ENCODE results near the gene RNF150. TPM values are rescaled to one million over a fixed set of nuclear protein-coding genes. Genes with fewer than 3 reads are reported as not detected.

Gene RNF150
- total RNA-seq, 1 experiment from 2014 or later, result 1.3 TPM

DNA sequence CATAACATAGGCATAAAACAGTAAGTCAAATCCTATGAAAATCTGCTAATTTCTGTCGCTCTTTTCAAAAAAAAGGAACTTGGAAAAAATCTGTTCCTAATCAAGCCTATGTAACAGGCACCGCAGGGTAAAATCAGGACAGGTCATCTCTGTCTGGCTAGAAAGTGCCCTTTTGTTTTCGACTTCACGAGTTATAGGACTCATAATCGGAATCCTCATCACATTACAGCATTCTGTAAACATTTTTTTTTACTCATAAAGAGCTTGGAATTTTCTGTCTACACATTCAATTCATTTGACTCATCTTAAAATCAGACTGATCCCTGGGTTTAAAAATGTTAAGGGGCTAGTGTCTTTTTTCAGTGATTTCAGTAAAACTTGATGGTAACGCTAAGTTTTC is 195.4 kb downstream of the RNF150 start:
- no TSS peak for BruUV-seq (replicated peaks)
- H3K27ac ChIP-seq (ENCODE audit: low read length), result peak overlapping the region; percentile 66; the same call in 1 of the 2 replicates
- ChIA-PET CTCF (no interaction called here), POLR2A (no interaction called here)
- H3K27me3 ChIP-seq (ENCODE audit: control insufficient read depth, insufficient read depth, low read length), result no peaks in the 10 kb centered on the region
- peak; percentile 65; the same call in 1 of the 2 replicates for ATAC-seq
- intact Hi-C loops (cut with micrococcal nuclease; ENCODE audit: unreplicated experiment) (no loop called here), in situ Hi-C loops (cut with HindIII; ENCODE audit: low pct_unique_long_range_greater_than_20kb, low sequenced_read_pairs) (no loop called here)
- no peaks in the 10 kb centered on the region for H3K36me3 ChIP-seq (ENCODE audit: control insufficient read depth, insufficient read depth, low read length)
- TF ChIP-seq SIN3A (IDR thresholded peaks at IDR 0.05; ENCODE audit: borderline replicate concordance, insufficient read depth, low read depth, low read length) (no peak), TCF7L2 (IDR thresholded peaks at IDR 0.05; ENCODE audit: low read depth, low read length) (no peak), POLR2AphosphoS5 (IDR thresholded peaks at IDR 0.05; ENCODE audit: low read depth, low read length) (no peak), CTCF (IDR thresholded peaks at IDR 0.05) (no peak), REST (IDR thresholded peaks at IDR 0.05; ENCODE audit: insufficient read depth in 1 of 2, low read depth in 2 of 2, low read length in 1 of 2) (no peak)
- DNase-seq (ENCODE audit: low read depth, low spot score), result no peak
- no peak overlapping the region for H3K4me3 ChIP-seq (ENCODE audit: low read depth in 2 of 2, low read length in 2 of 2)
- no peaks in the 10 kb centered on the region for H3K4me1 ChIP-seq (ENCODE audit: control insufficient read depth, insufficient read depth, low read length)
- no peaks in the 10 kb centered on the region for H3K9me3 ChIP-seq (ENCODE audit: control insufficient read depth, insufficient read depth, low read depth, low read length)

GRCh38 chr4:140935254-140935653 is 198.0 kb downstream of the RNF150 start:
- Histone ChIP-seq H3K4me3 (ENCODE audit: low read depth in 2 of 2, low read length in 2 of 2) (no peak overlapping the region), H3K36me3 (ENCODE audit: control insufficient read depth, insufficient read depth, low read length) (no peaks in the 10 kb centered on the region), H3K4me1 (ENCODE audit: control insufficient read depth, insufficient read depth, low read length) (no peaks in the 10 kb centered on the region), H3K27me3 (ENCODE audit: control insufficient read depth, insufficient read depth, low read length) (no peaks in the 10 kb centered on the region), H3K27ac (ENCODE audit: low read length) (no peak overlapping the region), H3K9me3 (ENCODE audit: control insufficient read depth, insufficient read depth, low read depth, low read length) (no peaks in the 10 kb centered on the region)
- ChIA-PET CTCF (no interaction called here), POLR2A (no interaction called here)
- in situ Hi-C loops (cut with HindIII; ENCODE audit: low pct_unique_long_range_greater_than_20kb, low sequenced_read_pairs), result no loop called here
- no peak for ATAC-seq
- intact Hi-C loops (cut with micrococcal nuclease; ENCODE audit: unreplicated experiment), result no loop called here
- BruUV-seq (replicated peaks), result no TSS peak
- DNase-seq (ENCODE audit: low read depth, low spot score), result no peak
- peak; percentile 61 for TF ChIP-seq TCF7L2 (IDR thresholded peaks at IDR 0.05; ENCODE audit: low read depth, low read length)
- TF ChIP-seq SIN3A (IDR thresholded peaks at IDR 0.05; ENCODE audit: borderline replicate concordance, insufficient read depth, low read depth, low read length), result no peak
- no peak for TF ChIP-seq CTCF (IDR thresholded peaks at IDR 0.05)
- TF ChIP-seq POLR2AphosphoS5 (IDR thresholded peaks at IDR 0.05; ENCODE audit: low read depth, low read length), result no peak
- no peak for TF ChIP-seq REST (IDR thresholded peaks at IDR 0.05; ENCODE audit: insufficient read depth in 1 of 2, low read depth in 2 of 2, low read length in 1 of 2)
